GM06990 (cell line): ENCODE measurements around the gene NAA40.

ENCODE experiments used
- DNase-seq: peaks from one replicate; pipeline ENCODE4 v3.0.0-alpha.2; 2011; ENCODE audit not compliant: insufficient read length; ENCODE audit errors: extremely low read depth
- H3K27me3 ChIP-seq: replicated peaks from 2 replicates; pipeline ENCODE4 v1.6.0; 2011; ENCODE audit warnings: low read length; ENCODE audit not compliant: control insufficient read depth, insufficient read depth
- H3K36me3 ChIP-seq: 2 replicates; pipeline ENCODE4 v1.5.1; 2011; ENCODE audit warnings: low read length; ENCODE audit not compliant: control insufficient read depth, insufficient read depth
- H3K4me3 ChIP-seq: replicated peaks from 2 replicates; pipeline ENCODE4 v1.5.1; 2011; ENCODE audit warnings: low read depth, mild to moderate bottlenecking, control low read depth, low read length
- CTCF ChIP-seq: IDR thresholded peaks from 2 replicates; pipeline ENCODE4 v1.5.1; 2011; ENCODE audit warnings: low read length, control low read depth, mild to moderate bottlenecking, inconsistent platforms; ENCODE audit not compliant: insufficient read depth, poor library complexity, severe bottlenecking

Gene NAA40

GRCh38 chr11:63917692-63918506 is 20.9 kb upstream of the NAA40 start:
- no peaks in the 10 kb centered on the region for H3K36me3 ChIP-seq
- peak overlapping the region; percentile 58 for H3K4me3 ChIP-seq
- peaks cover 2% of the 10 kb centered on the region for H3K27me3 ChIP-seq
- no peak for DNase-seq
- no peak for TF ChIP-seq CTCF

- no peak for TF ChIP-seq CTCF
- Histone ChIP-seq H3K4me3 (no peak overlapping the region; the same call in 1 of the 2 replicates), H3K27me3 (peaks cover 2% of the 10 kb centered on the region), H3K36me3 (no peaks in the 10 kb centered on the region)
- no peak for DNase-seq
These were observed 20.2 kb upstream of the NAA40 start for GRCh38 chr11:63918507-63919191.

- peak overlapping the region; percentile 12 for H3K4me3 ChIP-seq
These were observed 19.3 kb upstream of the NAA40 start for GRCh38 chr11:63919267-63920125.

GRCh38 chr11:63920126-63920938 is 18.5 kb upstream of the NAA40 start:
- peaks cover 2% of the 10 kb centered on the region for H3K27me3 ChIP-seq
- H3K36me3 ChIP-seq: no peaks in the 10 kb centered on the region
- DNase-seq: no peak
- no peak overlapping the region for H3K4me3 ChIP-seq
- TF ChIP-seq CTCF: no peak

More at GRCh38 chr11:63919267-63920125, 19.3 kb upstream of the NAA40 start:
- TF ChIP-seq CTCF: no peak
- Histone ChIP-seq H3K27me3 (peaks cover 2% of the 10 kb centered on the region), H3K36me3 (no peaks in the 10 kb centered on the region)
- DNase-seq: no peak

GRCh38 chr11:63920939-63921417 is 17.8 kb upstream of the NAA40 start:
- no peak for DNase-seq
- H3K36me3 ChIP-seq: no peaks in the 10 kb centered on the region
- peaks cover 2% of the 10 kb centered on the region for H3K27me3 ChIP-seq
- TF ChIP-seq CTCF: peak; percentile 85
- H3K4me3 ChIP-seq: no peak overlapping the region
